GM19193 (cell line): ENCODE results near the gene TRAF3IP3.
A peak's percentile ranks its signal among the peaks of the same experiment; 100 is the strongest.

Experiments used
- POLR2A ChIP-seq: IDR thresholded peaks from 4 replicates; pipeline ENCODE4 v1.6.1; 2011; ENCODE audit not compliant: insufficient read depth, insufficient read length; ENCODE audit errors: extremely low read depth

The TRAF3IP3 gene

DNA sequence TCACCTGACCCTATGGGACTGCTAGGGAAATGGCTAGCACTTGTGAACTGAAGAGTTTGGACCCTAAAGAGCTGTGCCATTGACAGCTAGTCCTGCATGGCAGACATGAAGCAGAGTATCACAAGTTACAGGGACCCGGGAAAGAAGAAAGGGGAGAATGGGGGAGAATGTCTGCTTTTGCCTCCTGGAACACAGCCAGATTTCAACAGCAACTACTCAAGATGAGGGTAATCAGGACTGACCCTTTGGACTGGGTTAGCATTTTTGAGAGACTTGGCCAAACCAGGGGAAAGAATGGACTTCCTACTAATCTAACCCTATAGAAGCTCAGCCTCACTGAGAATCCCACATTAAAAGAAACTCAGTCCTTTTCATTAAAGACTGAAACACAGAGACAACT, 63.2 kb downstream of the TRAF3IP3 start:
- no peak for TF ChIP-seq POLR2A

DNA sequence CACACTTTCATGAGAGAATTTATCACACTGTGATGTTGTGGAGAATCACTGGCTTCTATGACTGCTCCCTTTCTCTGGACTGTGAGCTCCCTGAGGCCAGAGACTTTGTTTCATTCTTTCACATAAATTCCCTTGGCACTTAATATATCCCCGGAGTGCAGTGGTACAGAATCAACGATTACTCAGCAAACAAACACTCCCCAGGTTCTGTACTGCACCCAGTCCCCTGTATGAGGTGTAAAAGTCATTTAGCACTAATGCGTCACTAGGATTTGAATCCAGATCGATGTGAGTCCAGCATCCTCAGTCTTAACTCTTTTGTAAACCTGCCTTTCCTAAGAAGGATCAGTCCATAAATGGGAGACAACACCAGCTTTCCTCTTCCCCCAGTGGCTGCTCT, 65.1 kb downstream of the TRAF3IP3 start:
- TF ChIP-seq POLR2A: no peak

DNA sequence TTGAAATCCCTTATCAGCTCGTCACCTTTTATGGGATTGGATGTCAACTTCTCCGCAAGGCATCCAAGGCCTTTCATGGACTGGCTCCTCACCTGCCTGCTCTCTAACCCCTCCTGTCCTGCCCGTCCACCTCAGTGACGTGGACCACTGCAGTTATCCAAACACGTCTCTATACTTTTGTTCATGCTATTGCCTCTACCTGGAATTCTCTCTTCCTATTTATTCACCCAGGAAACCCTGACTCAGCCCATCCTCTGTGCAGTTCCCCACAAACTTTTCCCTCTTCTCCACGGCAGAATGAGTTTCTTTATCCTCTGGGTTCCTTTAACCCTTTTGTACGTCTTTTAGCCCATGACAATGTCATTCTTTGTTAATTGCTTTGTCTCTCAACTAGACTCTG, 66.9 kb downstream of the TRAF3IP3 start:
- TF ChIP-seq POLR2A: no peak

DNA sequence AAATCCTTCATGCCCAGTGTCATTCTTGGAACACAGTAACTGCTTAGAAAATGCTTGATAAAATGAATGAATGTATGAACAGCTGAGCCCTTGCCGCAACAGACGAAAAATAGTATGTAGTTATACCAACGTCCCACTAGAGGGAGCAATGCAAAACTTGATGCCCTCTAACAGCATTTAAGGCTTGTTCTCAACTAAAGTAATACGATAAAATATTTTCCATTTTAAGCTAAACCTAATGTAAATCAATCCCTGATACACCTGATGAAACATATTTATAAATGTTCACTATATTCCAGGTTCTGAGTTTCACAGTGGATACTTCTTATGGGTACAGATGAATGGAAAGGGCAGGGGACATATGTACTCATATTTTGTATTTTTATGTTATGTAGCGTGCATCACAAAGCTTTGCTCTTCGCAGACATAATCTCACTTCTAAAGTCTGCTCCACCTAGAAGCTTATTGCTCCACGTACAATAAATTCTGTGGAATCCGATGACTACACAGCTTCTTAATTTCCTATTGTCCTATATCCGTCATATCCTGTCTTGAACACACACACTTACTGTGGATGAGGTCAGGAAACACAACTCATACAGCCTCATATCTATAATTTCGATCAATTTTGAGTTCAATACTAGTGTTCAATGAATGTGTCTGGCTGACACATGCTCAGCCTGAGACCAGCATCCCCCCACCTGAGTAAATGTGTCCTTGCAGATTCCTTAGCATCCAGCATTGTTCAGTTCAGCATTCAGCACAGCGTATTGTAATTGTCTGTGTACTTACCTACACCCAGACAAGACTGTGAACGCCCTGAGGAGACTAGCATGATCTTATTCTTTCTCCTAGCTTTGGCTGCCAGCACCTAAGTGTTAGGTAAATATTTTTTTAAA, 67.5 kb downstream of the TRAF3IP3 start:
- no peak for TF ChIP-seq POLR2A

DNA sequence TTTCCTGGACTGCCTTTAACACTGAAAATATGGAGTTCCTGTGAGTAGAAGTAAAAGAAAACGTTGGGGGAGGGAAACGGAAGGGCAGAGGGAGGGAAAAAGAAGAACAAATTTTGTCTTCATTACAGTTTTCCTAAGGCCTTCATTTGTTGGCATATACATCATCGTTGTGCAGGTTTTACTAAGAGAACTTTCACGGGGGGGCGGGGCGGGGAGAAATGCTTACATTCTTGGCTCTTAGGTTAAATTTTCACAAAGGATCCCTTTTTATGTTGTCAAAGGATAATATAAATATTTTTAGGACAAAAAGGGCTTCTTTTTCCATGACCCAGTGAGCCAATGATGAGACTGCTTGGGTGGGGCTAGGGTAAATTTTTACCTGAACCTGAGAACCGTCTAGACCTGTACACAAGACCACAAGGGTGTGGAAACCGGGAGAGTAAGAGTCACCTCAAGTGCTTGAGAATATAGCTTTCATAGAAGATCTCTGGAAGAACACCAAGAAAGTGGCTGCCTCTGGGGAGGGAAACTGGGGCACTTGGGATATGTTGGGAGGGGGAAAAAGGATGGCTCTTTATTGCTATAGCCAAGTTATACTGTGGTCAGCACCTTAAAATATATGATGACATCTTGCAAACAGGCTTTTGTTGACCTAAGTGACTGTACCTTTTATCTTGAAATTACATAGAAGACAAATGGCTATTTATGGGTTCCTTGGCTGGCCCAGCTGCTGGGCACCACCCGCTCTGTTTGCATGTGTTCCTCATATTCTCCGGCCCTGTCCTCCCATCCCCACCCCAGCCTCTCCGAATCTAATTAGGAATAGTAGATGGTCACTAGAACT, 70.0 kb downstream of the TRAF3IP3 start:
- TF ChIP-seq POLR2A: no peak

DNA sequence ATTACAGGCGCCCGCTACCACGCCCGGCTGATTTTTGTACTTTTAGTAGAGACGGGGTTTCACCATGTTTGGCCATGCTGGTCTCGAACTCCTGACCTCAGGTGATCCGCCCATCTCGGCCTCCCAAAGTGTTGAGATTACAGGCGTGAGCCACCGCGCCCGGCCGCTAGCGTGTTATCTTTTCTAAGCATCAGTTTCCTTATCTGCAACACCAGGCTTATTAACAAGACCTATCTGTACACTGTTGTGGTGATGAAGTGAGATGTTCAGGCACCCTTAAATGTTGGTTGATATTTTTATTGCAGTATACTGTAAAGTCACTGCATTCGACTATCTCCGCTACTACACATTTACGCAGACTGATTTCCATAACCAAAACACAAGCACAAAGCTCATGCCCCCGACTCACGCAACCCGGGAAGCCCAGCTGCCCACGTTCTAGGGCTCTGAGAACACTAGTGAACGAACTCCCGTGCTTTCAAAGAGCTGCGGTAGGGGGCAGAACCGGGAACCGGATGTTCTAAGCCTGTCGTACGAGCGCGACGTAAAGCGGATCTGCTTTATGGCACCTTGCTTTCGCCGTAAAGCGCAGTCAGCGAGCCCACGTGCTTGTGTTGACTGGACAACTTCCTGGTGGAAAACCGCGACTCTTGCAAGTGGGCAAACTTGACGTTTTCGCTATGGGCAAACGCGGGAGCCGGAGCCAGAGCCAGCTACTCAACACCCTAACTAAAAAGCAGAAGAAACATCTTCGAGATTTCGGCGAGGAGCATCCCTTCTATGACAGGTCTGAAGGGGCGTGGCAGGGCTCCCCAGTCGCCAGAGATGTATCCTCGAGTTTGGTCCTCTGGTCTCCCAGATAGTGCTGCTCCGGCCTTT, 71.8 kb downstream of the TRAF3IP3 start, which contains the start of gene UTP25:
Gene UTP25 (plus strand): TSS at position 589 of the 879 bp plus-strand sequence. CDS start 92 bp downstream, at position 681.
- TF ChIP-seq POLR2A: peak; percentile 72

DNA sequence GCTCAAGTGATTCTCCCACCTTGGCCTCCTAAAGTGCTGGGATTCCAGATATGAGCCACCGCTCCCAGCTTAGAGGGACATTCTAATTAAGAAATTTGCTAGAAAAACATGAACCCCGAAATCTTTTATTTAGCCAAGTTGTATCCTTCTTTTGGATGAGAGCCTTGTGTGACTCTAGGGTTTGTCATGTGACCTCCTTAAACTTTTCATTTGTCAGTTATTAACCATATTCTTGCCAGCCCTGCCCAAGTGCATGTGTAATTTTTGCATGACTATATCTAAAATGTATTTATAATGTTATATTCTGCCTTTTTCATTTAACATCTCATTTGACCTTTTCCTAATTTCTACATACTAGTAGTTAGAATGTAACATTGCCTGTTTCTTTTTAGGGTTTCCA, 73.9 kb downstream of the TRAF3IP3 start:
- TF ChIP-seq POLR2A: no peak

DNA sequence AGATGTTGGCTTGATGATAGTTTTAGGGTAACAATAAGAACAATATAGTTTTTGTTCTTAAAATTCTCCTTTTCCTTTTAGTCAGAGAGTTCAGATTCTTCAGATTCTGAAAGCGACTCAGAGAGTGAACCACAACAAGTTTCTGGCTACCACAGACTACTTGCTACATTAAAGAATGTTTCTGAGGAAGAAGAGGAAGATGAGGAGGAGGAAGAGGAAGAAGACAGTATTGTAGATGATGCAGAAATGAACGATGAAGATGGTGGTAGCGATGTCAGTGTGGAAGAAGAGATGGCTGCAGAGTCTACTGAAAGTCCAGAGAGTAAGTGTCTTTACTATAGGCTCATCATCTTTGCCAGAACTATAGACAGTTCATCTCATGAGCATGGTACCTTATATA, 74.9 kb downstream of the TRAF3IP3 start:
- TF ChIP-seq POLR2A: no peak

DNA sequence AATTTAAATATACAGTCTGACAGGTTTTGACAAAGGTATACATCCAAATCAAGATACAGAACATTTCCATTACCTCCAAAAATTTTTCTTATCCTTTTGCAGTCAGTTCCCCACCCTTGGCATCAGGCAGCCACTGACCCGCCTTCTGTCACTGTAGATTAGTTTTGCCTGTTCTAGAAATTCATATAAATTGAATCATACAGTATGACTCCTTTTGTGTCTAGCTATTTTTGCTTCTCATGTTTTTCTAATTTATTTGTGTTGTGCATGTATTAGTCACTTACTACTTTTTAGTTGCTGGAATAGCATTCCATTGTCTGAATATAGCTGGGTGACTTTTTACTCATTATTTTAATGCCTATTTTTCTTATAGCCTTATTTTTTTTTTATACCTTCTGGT, 75.8 kb downstream of the TRAF3IP3 start:
- no peak for TF ChIP-seq POLR2A
